Measurements from ENCODE around the gene PARP3. TPM values are rescaled to one million over a fixed set of nuclear protein-coding genes. Genes with fewer than 3 reads are reported as not detected.

Gene PARP3
- total and polyA plus RNA-seq, 9 of the 15 experiments (the other 6 are each of a cell fraction or from before 2014, with no cell fraction given) = 0.46 to 6.6 (median 4.5) TPM

DNA sequence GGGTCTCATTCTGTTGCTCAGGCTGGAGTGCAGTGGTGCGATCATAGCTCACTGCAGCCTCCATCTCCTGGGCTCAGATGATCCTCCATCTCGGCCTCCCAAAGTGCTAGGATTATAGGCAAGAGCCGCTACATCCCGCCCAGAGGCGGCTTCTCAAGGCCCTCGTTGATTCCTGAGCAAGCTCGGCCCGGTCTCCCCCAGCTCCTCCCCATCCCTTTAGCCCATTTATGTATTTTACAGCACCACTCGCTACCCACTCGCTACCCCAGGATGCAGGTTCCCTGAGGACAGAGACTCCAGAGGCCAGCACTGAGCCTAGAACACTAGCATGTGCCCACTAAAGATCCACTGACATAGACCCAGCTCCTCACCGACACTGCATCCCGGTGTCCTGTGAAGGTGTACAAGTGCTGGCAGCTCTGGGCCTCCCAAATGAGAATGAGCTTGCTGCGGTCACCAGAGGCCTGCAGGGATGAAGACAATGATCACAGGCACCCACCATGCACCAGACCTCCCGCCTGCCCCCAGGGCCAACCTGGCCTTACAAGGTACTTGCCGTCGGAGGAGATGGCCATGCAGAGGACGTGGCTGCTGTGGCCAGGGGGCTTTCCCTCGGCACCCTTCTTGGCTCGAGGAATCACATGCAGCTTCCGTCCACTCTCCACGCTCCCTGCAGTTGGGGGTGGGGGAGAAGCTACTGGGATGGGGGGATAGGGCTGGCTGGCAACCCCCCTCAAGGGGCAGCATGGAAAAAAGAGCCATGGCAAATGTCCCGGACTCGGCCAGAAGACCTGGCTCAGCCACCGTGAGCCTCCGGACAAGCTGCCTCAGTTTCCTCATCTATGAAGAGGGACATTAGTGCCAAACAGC is 6.0 kb upstream of the PARP3 start:
- H4K20me1 ChIP-seq (replicated peaks; ENCODE audit: control insufficient read depth, insufficient read depth, low read length) = no peaks in the 10 kb centered on the region
- H3K27ac ChIP-seq (ENCODE audit: extremely low read depth, low read depth, low read length) = no peak overlapping the region
- no peaks in the 10 kb centered on the region for H3K9me3 ChIP-seq (replicated peaks; ENCODE audit: control insufficient read depth, insufficient read depth, low read depth, low read length)
- intact Hi-C loops (cut with micrococcal nuclease) (no loop called here), in situ Hi-C loops (cut with MboI) (no loop called here)
- POLR2A ChIA-PET = no interaction called here
- H3K36me3 ChIP-seq (ENCODE audit: control insufficient read depth, insufficient read depth, low read length) = peaks cover 76% of the 10 kb centered on the region; the same call in 2 of the 3 replicates
- CTCF ChIA-PET (ENCODE audit: low intra/inter-chr PET ratio) = no interaction called here
- WGBS (ENCODE audit: insufficient coverage, low coverage, missing lambda C conversion rate) = 97% methylated on average over 16 of the region's 25 CpGs
- no peak for DNase-seq (ENCODE audit: extremely low read depth in 1 of 4, low spot score in 3 of 4)
- ATAC-seq = no peak
- no peak overlapping the region for H3K4me3 ChIP-seq
- no peak overlapping the region for H3K4me2 ChIP-seq (ENCODE audit: insufficient read depth, low read length)
- TF ChIP-seq GABPB1 (CRISPR knock-in tag; IDR thresholded peaks at IDR 0.05) (no peak), CEBPG (CRISPR knock-in tag; IDR thresholded peaks at IDR 0.05) (no peak), CEBPG (tag; conservative IDR thresholded peaks at IDR 0.05 in 1 of 2, IDR thresholded peaks at IDR 0.05 in 1 of 2) (no peak), ELF2 (CRISPR knock-in tag; IDR thresholded peaks at IDR 0.05) (no peak)
- peaks cover 8% of the 10 kb centered on the region in 2 experiments; a peak in 4 of 5 replicates for H3K4me1 ChIP-seq (replicated peaks in 1 of 2; ENCODE audit: control insufficient read depth in 2 of 2, insufficient read depth in 2 of 2, low read length in 2 of 2)
- H3K27me3 ChIP-seq (ENCODE audit: control insufficient read depth in 2 of 2, insufficient read depth in 2 of 2, low read length in 2 of 2) = no peaks in the 10 kb centered on the region
- no peak for FAIRE-seq
- H3K9ac ChIP-seq (ENCODE audit: insufficient read depth in 1 of 2, low read depth in 2 of 2, low read length in 2 of 2) = no peak overlapping the region
- BruUV-seq (replicated peaks) = no TSS peak
- H2AFZ ChIP-seq (ENCODE audit: low read depth, low read length) = no peak overlapping the region
- peaks cover 29% of the 10 kb centered on the region for H3K79me2 ChIP-seq (ENCODE audit: control insufficient read depth, insufficient read depth, low read length)
- H3K9me1 ChIP-seq (ENCODE audit: control insufficient read depth, insufficient read depth, low read length) = peaks cover 5% of the 10 kb centered on the region

DNA sequence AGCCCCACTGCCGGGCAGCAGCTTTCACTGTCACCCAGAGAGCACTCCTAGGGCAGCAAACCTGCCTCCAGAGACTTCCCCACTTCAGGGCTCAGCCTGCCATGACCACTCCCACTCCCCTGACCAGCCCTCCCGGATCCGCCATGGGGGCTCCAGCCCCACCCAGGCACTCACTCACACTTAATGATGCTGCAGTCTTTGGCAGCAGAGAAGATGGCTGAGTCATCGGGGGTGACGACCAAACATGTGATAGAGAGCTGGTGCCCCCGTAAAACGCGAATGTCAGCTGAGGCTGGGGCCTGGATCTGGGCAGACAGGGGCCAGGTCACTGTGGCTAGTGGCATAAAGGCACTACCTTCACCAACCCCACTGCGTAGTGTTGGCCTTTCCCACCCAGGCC is 5.1 kb upstream of the PARP3 start:
- Histone ChIP-seq H3K36me3 (ENCODE audit: control insufficient read depth, insufficient read depth, low read length) (peaks cover 76% of the 10 kb centered on the region; the same call in 2 of the 3 replicates), H3K9ac (ENCODE audit: insufficient read depth in 1 of 2, low read depth in 2 of 2, low read length in 2 of 2) (no peak overlapping the region; a peak in 1 of 4 replicates), H3K4me1 (replicated peaks in 1 of 2; ENCODE audit: control insufficient read depth in 2 of 2, insufficient read depth in 2 of 2, low read length in 2 of 2) (peaks cover 8 to 11% of the 10 kb centered on the region in 2 experiments; a peak in 4 of 5 replicates), H4K20me1 (replicated peaks; ENCODE audit: control insufficient read depth, insufficient read depth, low read length) (no peaks in the 10 kb centered on the region), H3K9me3 (replicated peaks; ENCODE audit: control insufficient read depth, insufficient read depth, low read depth, low read length) (no peaks in the 10 kb centered on the region), H3K9me1 (ENCODE audit: control insufficient read depth, insufficient read depth, low read length) (peaks cover 5% of the 10 kb centered on the region), H3K4me3 (no peak overlapping the region), H3K27me3 (ENCODE audit: control insufficient read depth in 2 of 2, insufficient read depth in 2 of 2, low read length in 2 of 2) (no peaks in the 10 kb centered on the region), H3K79me2 (ENCODE audit: control insufficient read depth, insufficient read depth, low read length) (peaks cover 35% of the 10 kb centered on the region), H2AFZ (ENCODE audit: low read depth, low read length) (no peak overlapping the region), H3K27ac (ENCODE audit: extremely low read depth, low read depth, low read length) (no peak overlapping the region), H3K4me2 (ENCODE audit: insufficient read depth, low read length) (no peak overlapping the region)
- DNase-seq (ENCODE audit: extremely low read depth in 1 of 4, low spot score in 3 of 4) = peak in 2 of 4 experiments; percentile 29 to 30
- TF ChIP-seq BDP1 (IDR thresholded peaks at IDR 0.05; ENCODE audit: insufficient read depth, insufficient read length) = no peak
- TF ChIP-seq, protein P1, sequence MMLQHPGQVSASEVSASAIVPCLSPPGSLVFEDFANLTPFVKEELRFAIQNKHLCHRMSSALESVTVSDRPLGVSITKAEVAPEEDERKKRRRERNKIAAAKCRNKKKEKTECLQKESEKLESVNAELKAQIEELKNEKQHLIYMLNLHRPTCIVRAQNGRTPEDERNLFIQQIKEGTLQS (IDR thresholded peaks at IDR 0.05) = peak; percentile 33; the same call in 1 of the 2 replicates
- TF ChIP-seq, protein P1 (CRISPR knock-in tag; conservative IDR thresholded peaks at IDR 0.05) = no peak
- intact Hi-C loops (cut with micrococcal nuclease) = no loop called here
- 68% methylated on average over 8 of the region's 9 CpGs for WGBS (ENCODE audit: insufficient coverage, low coverage, missing lambda C conversion rate)
- ATAC-seq = no peak
- in situ Hi-C loops (cut with MboI) = no loop called here
- ChIA-PET CTCF (ENCODE audit: low intra/inter-chr PET ratio) (no interaction called here), POLR2A (interaction anchor here (0.6 kb wide), 1 partner anchor 28 kb away, joined by 4 read pairs; no protein-coding TSS in a partner anchor)
- BruUV-seq (replicated peaks) = no TSS peak
- no peak for FAIRE-seq
